ENCODE results near the gene PRKCE. TPM values are rescaled to one million over a fixed set of nuclear protein-coding genes. Genes with fewer than 3 reads are reported as not detected.

The PRKCE gene
- total RNA-seq, 1 donor from 2014 or later, result 23.1 TPM

GRCh38 chr2:46066601-46067000, 415.1 kb downstream of the PRKCE start:
- no peak for DNase-seq (ENCODE audit: low read depth, low spot score)

GRCh38 chr2:46067062-46067461, 415.6 kb downstream of the PRKCE start:
- no peak for DNase-seq (ENCODE audit: low read depth, low spot score)

GRCh38 chr2:46067501-46068305, 416.2 kb downstream of the PRKCE start:
- peak; percentile 98 for DNase-seq (ENCODE audit: low read depth, low spot score)

- no peak for DNase-seq (ENCODE audit: low read depth, low spot score)
These were observed 417.2 kb downstream of the PRKCE start for GRCh38 chr2:46068636-46069035.

- no peak for DNase-seq (ENCODE audit: low read depth, low spot score)
These were observed 419.6 kb downstream of the PRKCE start for GRCh38 chr2:46071074-46071473.

- no peak for DNase-seq (ENCODE audit: low read depth, low spot score)
These were observed 420.8 kb downstream of the PRKCE start for GRCh38 chr2:46072101-46072820.

GRCh38 chr2:46073540-46074046, 422.1 kb downstream of the PRKCE start:
- peak; percentile 91 for DNase-seq (ENCODE audit: low read depth, low spot score)

GRCh38 chr2:46074501-46074900, 423.0 kb downstream of the PRKCE start:
- no peak for DNase-seq (ENCODE audit: low read depth, low spot score)

- no peak for DNase-seq (ENCODE audit: low read depth, low spot score)
These were observed 424.4 kb downstream of the PRKCE start for GRCh38 chr2:46075848-46076247.

- DNase-seq (ENCODE audit: low read depth, low spot score), result no peak
These were observed 424.8 kb downstream of the PRKCE start for GRCh38 chr2:46076251-46076650.

- DNase-seq (ENCODE audit: low read depth, low spot score), result no peak
These were observed 425.4 kb downstream of the PRKCE start for GRCh38 chr2:46076875-46077274.

- DNase-seq (ENCODE audit: low read depth, low spot score), result no peak
These were observed 426.1 kb downstream of the PRKCE start for GRCh38 chr2:46077522-46078107.

GRCh38 chr2:46079985-46080560, 428.6 kb downstream of the PRKCE start:
- DNase-seq (ENCODE audit: low read depth, low spot score), result no peak

- no peak for DNase-seq (ENCODE audit: low read depth, low spot score)
These were observed 431.3 kb downstream of the PRKCE start for GRCh38 chr2:46082531-46083485.

GRCh38 chr2:46086578-46087070, 435.1 kb downstream of the PRKCE start:
- no peak for DNase-seq (ENCODE audit: low read depth, low spot score)

GRCh38 chr2:46087492-46087891, 436.0 kb downstream of the PRKCE start:
- DNase-seq (ENCODE audit: low read depth, low spot score), result no peak

GRCh38 chr2:46091004-46091403, 439.5 kb downstream of the PRKCE start:
- no peak for DNase-seq (ENCODE audit: low read depth, low spot score)

- no peak for DNase-seq (ENCODE audit: low read depth, low spot score)
These were observed 440.6 kb downstream of the PRKCE start for GRCh38 chr2:46091961-46092667.

GRCh38 chr2:46094689-46095088, 443.2 kb downstream of the PRKCE start:
- no peak for DNase-seq (ENCODE audit: low read depth, low spot score)

- no peak for DNase-seq (ENCODE audit: low read depth, low spot score)
These were observed 444.4 kb downstream of the PRKCE start for GRCh38 chr2:46095830-46096229.
